HG02623 (cell line): Measurements from ENCODE around the gene TAOK3.
"Not testable (repeated sequence)": the region's sequence is repeated elsewhere in the genome, so short reads cannot be mapped to it uniquely, and the experiment has no call there.

Source experiments
- ATAC-seq: cut with Tn5 transposase; IDR thresholded peaks from one replicate; pipeline ENCODE4 v1.9.1; 2021; ENCODE audit warnings: moderate library complexity; ENCODE audit not compliant: unreplicated experiment

TAOK3 gene

DNA sequence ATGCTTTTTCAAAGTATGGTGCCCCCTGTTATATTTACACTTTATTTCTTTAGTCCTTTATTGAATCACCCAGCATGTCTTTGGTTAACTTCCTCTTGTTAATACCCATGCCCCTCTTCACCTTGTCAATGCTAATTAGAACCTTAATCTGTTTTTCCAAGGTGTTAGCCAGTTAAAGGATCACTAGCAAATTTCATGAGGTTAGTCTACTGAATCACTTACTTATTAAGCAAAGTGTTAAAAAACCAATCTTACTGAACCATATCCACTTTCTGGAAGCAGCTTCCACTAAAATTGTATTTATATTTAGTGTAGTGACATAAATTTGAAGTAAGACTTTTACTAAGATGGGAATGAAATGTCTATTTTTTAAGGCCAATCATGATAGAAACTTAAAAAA, 27.9 kb downstream of the TAOK3 start:
- ATAC-seq = no peak

DNA sequence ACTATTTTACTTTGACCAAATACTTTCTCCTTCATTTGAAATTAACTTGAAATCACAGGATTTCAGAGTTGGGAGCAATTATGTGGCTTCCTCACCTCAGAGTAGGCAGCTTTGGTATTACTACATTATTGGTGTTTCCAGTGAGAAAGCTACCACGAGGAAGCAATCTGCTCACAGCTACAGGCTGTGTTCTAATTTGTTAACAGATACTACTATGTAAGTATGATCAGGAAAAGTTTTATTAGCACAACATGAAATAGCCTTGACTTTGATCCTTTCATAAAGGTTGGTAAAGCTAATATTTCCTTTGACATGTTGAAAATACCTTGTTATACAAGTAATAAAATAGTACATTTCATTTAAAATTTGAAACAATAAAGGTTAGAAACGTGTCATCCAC, 30.6 kb downstream of the TAOK3 start:
- ATAC-seq = no peak

DNA sequence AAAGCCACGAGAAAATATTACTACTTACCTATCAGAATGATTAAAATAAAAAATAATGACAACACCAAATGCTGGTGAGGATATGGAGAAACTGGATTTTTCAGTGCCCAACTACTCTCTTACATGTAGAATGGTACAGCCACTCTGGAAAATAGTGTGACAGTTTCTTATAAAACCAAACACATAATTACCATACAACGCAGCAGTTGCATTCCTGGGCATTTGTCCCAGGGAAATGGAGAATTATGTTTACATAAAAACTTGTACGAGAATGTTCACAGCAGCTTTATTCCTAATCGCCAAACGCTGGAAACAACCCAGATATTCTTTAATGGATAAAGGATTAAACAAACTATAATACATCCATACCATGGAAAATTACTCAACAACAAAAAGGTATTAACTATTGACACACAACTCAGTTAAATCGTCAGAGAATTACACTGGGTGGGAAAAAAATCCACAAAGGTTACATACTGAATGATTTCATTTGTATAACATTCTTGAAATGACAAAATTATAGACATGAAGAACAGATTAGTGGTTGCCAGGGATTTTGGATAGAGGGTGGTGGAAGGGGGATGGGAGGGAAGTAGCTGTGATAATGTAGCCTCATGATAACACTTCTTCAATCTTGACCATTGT, 35.4 kb downstream of the TAOK3 start:
- no peak for ATAC-seq

DNA sequence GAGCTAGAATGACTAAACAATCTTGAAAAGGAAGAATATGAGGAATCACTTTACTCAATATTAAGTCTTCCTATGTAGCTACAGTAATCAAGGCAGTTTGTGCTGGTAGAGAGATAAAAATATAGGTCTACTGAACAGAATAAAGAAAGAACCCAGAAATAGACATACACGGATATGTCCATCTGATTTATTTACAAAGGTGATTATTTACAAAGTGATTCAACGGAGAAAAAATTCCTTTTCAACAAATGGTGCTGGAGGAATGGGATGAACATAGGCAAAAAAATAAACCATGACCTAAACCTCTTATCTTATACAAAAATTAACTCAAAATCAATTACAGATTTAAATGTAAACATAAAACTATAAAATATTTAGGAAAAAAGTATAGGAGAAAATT, 36.6 kb downstream of the TAOK3 start:
- ATAC-seq = no peak

DNA sequence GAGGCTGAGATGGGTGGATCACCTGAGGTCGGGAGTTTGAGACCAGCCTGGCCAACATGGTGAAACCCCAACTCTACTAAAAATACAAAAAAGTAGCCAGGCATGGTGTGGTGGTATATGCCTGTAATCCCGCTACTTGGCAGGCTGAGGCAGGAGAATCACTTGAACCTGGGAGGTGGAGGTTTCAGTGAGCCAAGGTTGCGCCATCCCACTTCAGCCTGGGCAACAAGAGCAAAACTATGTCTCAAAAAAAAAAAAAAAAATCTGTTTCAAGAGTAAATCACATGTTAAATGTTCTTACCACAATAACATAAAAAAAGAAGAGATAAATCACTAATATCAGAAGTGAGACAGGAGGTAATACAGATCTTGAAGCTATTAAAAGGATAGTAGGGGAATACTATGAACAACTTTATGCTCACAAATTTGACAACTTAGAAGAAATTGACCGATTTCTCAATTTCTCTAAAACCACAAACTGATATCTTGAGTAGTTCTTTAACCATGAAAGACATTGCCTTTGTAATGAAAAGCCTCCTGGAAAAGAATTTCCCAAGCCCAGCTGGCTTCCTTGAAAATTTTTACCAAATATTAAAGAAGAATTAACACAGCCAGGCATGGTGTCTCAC, 37.7 kb downstream of the TAOK3 start:
- ATAC-seq = no peak

DNA sequence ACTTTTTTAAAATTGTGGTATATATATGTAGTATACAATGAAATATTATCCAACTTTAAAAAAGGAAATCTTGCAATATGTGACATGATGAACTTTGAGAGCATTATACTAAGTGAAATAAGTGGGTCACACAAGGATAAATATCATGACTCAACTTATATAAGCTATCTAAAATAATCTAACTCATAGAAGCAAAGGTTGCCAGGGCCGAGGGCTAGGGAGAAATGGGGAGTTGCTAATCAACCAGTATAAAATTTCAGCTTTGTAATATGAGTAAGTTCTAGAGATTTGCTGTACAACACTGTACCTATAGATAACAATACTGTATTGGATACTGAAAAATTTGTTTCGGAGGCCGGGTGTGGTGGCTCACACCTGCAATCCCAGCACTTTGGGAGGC, 38.5 kb downstream of the TAOK3 start:
- ATAC-seq = no peak

DNA sequence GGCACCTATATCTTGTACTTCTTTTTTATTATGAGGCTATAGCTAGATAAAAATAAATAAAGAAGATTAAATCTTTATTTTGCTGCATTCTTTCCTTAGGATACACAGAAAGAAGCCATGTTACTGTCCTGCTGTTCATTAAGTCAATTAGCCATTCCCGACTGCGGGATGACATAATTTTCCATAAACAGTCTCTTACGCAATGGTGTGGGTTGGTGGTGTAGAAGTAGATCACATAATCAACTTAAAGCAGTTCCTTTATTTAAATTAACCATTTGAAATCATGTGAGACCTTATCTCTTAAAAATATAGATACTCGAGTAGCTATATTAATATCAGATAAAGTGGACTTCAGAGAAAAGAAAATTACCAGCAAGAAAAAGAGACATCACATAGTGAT, 40.2 kb downstream of the TAOK3 start:
- ATAC-seq = no peak

DNA sequence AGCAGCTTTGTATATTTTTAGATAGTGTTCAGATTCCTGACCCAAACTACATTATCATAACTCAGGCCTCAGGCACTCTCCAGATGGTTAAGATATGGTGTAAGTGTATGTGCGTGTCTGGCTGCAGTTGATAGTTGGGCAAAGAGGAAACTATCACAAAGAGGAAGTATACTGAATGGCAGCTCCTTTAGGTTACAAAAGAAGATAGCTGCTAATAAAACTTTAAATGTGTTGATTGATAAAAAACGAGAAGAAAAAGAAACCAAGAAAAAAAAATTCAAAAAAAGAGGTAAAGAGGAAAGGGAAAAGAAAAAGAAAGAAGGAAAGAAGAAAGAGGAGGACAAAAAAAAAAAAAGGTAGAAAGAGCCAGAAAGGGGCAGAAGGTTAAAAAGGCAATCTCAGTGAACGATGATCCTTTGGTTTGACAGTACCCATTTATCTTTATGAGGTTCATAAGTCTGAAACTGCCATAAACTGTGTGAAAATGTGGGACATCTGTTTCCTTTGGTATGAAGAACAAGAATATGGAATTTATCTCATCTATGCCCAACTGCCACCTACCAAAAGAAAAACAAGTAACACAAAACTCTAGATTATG, 42.2 kb downstream of the TAOK3 start:
- ATAC-seq = no peak

DNA sequence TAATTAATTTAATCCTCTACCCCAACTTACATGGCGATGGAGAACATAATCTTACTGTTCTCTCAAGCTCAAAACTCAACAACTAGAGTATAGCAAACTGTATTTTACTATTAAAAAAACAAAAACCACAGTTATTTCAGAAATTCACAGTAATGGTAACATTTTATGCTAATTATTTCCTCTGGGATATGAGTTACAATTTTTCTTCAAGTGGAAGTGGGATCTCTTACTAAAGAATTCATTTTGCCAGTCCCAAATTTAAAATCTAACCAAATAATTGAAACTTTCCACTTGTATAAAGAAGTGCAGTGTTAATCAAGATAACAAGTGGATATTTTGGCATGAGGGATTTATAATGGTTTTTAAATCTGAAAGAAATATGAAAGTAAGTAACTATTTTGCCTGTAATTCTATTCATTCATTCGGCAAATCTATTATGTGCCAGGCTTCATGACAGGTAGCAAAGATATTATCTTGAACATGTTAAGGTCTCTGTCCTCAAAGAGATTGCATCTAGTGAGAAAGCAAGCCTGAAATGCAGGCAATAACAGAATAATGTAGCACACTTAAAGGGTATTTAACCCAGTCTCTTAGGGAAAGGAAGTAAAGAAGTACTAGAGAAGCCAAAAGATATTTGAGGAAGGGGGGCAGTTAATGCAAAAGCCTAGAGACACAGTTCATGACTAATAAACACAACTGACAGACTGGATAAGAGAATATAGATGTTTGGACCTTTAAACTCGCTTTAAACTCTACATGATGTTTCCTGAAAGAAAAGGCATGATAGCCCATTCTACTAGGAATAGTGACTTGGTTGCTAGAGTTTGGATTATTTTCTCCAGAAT, 44.0 kb downstream of the TAOK3 start:
- no peak for ATAC-seq

DNA sequence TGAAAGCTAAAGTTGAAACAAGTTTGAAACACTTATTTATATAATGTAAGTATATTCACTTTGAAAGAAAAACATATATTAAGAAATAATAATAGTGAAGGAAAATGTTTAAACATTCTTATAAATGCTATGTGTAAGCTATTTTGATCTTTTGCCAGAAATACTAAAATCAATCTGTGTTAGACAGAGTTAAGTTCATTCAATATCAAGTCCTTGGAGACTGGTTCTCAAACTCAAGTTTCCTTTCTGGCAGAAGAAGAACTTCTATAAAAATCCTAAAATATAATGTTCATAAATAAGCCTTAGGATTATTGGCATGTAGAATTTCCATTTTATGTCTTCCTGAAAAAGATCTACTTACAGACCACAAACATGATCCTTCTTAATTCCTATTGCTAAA, 45.3 kb downstream of the TAOK3 start:
- ATAC-seq = no peak

DNA sequence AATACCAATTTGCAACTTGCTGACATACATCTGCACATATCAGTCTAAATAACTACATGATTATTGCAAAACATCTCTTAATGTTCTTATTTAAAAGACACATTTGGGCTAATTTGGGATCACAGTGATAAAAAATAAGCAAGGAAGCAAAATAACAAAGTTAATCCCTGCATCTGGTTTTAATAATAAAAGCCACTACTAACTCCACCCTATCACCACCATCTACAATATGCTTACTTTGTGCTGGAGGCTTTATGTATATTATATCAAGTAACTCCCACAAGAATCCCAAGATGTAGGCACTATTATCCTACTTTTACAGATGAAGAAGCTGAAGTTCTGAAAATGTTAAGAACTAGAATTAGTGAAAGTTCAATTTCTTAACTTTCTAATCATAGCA, 45.7 kb downstream of the TAOK3 start:
- ATAC-seq = no peak

DNA sequence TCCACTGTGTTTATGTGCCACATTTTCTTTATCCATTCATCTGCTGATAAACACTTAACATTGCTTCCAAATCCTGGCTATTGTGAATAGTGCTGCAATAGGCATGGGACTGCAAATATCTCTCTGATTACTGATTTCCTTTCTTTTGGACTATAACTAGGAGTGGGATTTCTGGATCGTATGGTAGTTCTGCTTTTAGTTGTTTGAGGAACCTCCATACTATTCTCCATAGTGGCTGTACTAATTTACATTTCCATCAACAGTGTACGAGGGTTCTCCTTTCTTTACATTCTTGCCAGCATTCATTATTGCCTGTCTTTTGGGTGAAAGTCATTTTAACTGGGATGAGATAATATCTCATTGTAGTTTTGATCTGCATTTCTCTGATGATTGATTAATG, 47.6 kb downstream of the TAOK3 start:
- no peak for ATAC-seq

DNA sequence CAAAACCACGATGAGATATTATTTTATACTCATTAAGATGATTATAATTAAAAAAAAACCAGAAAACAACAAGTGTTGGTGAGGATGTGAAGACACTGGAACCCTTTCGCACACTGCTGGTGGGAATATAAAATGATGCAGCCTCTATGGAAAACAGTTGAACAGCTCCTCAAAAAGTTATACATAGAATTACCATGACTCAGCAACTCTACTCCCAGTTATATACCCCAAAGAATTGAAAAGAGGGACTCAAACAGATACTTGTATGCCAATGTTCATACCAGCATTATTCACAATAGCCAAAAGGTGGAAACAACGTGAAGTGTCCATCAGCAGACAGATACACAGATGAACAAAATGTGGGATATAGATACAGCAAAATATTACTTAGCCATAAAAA, 53.1 kb downstream of the TAOK3 start:
- ATAC-seq = no peak

DNA sequence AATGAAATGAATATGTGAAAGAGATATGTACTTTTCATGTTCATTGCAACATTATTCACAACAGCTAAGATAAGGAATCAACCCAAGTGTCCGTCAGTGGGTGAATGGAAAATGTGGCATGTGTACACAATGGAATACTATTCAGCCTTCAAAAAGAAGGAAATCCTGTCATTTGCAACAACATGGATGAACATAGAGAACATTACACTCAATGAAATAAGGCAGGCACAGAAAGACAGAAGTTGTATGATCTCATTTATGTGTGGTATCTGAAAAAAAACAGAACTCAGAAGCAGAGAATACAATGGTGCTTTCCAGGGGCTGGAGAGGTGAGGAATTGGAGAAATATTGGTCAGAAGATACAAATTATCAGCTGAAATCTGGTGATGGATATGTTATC, 54.0 kb downstream of the TAOK3 start:
- ATAC-seq = no peak

DNA sequence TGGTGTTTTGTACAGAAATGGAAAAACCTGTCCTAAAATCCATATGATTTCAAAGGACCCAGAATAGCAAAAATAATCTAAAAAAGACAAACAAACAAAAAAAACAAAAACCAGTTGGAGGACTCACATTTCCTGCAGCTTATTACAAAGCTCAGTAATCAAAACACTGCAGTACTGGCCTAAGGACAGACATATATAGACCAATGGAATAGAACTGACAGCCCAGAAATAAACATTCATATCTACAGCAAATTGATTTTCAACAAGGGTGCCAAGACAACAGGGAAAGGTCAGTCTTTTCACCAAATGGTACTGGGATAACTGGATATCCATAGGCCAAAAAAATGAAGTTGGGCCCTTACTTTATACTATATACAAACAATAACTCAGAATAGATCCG, 55.0 kb downstream of the TAOK3 start:
- ATAC-seq = no peak

DNA sequence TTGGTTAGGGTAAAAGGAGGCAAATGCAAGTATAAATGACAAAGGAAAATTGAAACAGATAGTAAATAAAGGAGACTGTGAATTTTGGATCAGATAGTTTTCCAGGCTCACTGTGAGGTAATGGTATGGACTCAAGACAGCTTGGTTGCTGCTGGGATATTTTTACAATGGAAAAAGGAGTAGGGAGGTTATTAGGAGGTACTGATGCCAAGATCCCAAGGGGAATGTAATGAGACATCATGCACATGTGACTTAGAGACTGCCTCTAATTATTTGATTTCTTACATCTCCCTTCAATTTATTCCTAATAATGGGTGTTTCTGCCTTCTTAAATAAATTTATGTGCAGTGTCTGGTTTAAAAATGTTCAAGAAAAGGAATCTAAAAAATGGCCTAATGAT, 56.9 kb downstream of the TAOK3 start:
- no peak for ATAC-seq

DNA sequence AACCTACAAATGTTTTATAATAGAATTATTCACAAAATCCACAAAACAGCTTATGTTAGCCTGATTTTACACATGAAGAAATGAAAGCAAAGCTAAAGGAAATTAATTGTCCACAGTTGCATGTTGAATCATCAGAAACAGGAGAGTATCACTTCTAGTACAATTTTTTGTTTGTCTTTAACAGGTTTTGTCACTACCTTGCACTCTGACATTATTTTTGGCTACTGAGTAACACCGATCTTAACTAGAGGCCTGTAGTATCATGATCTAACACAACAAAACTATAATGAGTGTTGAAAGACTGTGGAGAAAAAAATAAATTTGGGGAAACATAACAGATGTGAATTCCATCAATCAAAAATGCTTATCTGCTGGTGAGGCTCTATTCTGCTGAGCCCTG, 60.1 kb downstream of the TAOK3 start:
- ATAC-seq = no peak

DNA sequence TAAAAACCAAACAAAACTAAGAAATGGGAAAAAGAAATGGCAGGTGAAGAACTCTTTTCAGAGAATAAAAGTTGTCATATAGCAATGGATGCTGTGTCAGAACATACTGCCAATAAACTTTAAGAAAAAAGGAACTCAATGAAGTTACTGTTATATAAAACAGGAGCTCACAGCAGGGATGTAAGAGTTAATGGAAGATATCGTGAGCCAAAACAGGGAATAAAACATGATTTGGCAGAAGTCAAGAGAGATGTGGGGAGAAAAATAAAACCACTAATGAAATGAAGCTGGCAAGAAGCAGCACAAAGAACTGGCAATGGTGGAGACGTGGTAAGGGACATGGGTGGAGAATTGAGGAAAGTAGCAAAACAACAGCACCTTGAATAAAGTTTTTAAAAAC, 61.0 kb downstream of the TAOK3 start:
- no peak for ATAC-seq

DNA sequence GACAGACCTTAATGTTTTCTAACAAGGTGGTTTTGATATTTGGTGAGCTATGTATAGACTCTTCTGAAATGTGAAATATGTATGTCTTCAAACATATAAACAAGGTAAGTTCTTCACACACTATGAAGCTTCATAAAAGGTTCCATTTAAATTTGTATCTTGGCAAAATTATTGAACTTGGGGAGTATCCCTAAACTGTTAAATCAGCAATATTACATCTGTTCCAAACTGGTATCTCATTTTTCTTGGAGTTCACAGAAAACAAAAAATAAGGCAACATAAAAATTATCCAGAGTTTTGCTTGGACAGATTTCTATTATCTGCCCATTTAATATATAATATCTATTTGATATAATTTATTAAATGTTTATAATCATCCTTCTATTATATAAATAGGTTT, 62.4 kb downstream of the TAOK3 start:
- ATAC-seq = no peak

DNA sequence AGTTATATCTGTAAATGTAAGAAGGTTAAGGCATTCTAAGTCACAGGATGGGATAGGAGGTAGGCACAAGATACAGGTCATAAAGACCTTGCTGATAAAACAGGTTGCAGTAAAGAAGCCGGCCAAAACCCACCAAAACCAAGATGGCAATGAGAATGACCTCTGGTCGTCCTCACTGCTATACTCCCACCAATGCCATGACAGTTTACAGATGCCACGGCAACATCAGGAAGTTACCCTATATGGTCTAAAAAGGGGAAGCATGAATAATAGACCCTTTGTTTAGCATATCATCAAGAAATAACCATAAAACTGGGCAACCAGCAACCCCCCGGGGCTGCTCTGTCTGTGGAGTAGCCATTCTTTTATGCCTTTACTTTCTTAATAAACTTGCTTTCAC, 64.7 kb downstream of the TAOK3 start:
- not testable (repeated sequence) for ATAC-seq

DNA sequence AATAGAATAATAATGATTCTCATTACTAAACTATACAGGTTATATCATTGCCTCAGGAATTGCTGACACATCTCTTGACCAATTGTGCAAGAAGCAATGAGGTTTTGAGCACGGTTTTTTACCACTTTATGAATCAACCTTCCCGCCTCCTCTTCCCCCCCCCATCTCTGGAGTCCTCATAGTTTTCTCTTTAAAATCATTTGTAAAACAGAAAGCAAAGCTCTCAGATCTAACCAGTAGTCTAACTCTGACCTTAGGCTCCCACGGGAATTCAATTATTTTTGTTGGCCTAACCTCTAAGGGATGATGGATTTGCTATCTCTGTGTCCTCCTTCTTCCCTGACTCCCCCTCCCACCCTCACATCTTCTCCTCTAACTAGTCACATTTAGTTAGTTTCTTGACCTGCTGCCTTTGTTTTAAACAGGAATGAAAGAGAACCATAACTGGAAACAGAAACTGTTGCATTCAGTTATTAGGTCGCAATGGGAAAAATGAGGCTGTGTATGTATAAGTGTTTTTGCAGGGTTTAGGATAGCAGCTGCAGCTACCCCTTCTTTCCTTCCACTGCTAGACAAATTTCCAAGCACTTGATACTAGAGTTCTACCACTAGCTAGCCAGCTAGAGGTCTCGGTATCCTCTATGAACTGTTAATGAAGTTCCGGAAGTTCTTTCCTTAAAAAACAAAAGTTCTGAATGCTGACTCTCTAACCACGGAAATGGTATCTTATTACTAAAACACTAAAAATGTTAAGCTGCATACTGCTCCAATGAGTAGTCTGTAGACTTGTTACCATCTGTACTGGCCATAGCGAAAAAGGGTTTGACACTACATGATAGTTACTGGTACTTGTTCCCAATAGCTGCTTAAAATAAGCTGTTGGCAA, 65.4 kb downstream of the TAOK3 start:
- ATAC-seq = peak; percentile 42
